ENCODE results near the gene PLOD1. TPM values are rescaled to one million over a fixed set of nuclear protein-coding genes. Genes with fewer than 3 reads are reported as not detected.
"Not testable (repeated sequence)": the region's sequence is repeated elsewhere in the genome, so short reads cannot be mapped to it uniquely, and the experiment has no call there.

PLOD1 gene
- total and polyA plus RNA-seq, 2 donors (not counting 1 experiment from before 2014, with no cell fraction given) = 10.4 to 13.4 TPM

GRCh38 chr1:11938722-11939526 lies 4.4 kb downstream of the PLOD1 start:
- H3K79me2 ChIP-seq (ENCODE audit: control insufficient read depth, insufficient read depth, low read length) = no peaks in the 10 kb centered on the region
- CTCF ChIA-PET = interaction anchor here (1.4 kb wide), 1 partner anchor 11 kb away, joined by 3 read pairs; no protein-coding TSS in a partner anchor
- H3K27me3 ChIP-seq (replicated peaks in 1 of 4; ENCODE audit: control extremely low read depth in 1 of 4, control insufficient read depth in 3 of 4, insufficient read depth in 4 of 4, low read length in 3 of 4) = no peaks in the 10 kb centered on the region
- Mint-ChIP-seq H3K4me3 (no peak overlapping the region), H3K9me3 (ENCODE audit: insufficient read depth) (no peaks in the 10 kb centered on the region), H3K27ac (no peak overlapping the region), H3K4me1 (peaks cover 8% of the 10 kb centered on the region), H3K27me3 (no peaks in the 10 kb centered on the region)
- TF ChIP-seq, protein P1, sequence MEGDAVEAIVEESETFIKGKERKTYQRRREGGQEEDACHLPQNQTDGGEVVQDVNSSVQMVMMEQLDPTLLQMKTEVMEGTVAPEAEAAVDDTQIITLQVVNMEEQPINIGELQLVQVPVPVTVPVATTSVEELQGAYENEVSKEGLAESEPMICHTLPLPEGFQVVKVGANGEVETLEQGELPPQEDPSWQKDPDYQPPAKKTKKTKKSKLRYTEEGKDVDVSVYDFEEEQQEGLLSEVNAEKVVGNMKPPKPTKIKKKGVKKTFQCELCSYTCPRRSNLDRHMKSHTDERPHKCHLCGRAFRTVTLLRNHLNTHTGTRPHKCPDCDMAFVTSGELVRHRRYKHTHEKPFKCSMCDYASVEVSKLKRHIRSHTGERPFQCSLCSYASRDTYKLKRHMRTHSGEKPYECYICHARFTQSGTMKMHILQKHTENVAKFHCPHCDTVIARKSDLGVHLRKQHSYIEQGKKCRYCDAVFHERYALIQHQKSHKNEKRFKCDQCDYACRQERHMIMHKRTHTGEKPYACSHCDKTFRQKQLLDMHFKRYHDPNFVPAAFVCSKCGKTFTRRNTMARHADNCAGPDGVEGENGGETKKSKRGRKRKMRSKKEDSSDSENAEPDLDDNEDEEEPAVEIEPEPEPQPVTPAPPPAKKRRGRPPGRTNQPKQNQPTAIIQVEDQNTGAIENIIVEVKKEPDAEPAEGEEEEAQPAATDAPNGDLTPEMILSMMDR (IDR thresholded peaks at IDR 0.05) = no peak
- TF ChIP-seq EZH2 (IDR thresholded peaks at IDR 0.05; ENCODE audit: borderline replicate concordance, insufficient read depth, low read depth, low read length, poor library complexity, severe bottlenecking) = no peak
- H3K36me3 ChIP-seq (replicated peaks in 1 of 2; ENCODE audit: control extremely low read depth in 1 of 2, control insufficient read depth in 1 of 2, extremely low read depth in 1 of 2, insufficient read depth in 2 of 2, low read length in 1 of 2) = no peaks in the 10 kb centered on the region
- no peak overlapping the region for H3K27ac ChIP-seq (ENCODE audit: low read length in 2 of 2)
- H3K4me2 ChIP-seq (replicated peaks; ENCODE audit: low read depth, low read length, poor library complexity, severe bottlenecking) = no peak overlapping the region
- no peak overlapping the region for H3K9ac ChIP-seq (ENCODE audit: low read length)
- H3K9me3 ChIP-seq (ENCODE audit: control extremely low read depth in 1 of 3, control insufficient read depth in 2 of 3, insufficient read depth in 1 of 3, low read length in 2 of 3) = no peaks in the 10 kb centered on the region
- DNase-seq (no peak), ATAC-seq (ENCODE audit: low read depth) (no peak)
- intact Hi-C loops (cut with micrococcal nuclease) = no loop called here
- H3K4me1 ChIP-seq (ENCODE audit: control insufficient read depth in 2 of 2, insufficient read depth in 2 of 2, low read length in 2 of 2) = peaks cover 8 to 11% of the 10 kb centered on the region in 2 donors
- POLR2A ChIA-PET = no interaction called here
- 97% methylated on average over 12 of the region's 15 CpGs for WGBS (ENCODE audit: insufficient coverage)
- H4K20me1 ChIP-seq (ENCODE audit: control insufficient read depth, insufficient read depth, low read length, poor library complexity, severe bottlenecking) = no peaks in the 10 kb centered on the region
- no peak overlapping the region for H3K4me3 ChIP-seq (ENCODE audit: control extremely low read depth in 1 of 5, extremely low read depth in 1 of 5, insufficient read depth in 1 of 5, low read depth in 2 of 5, low read length in 4 of 5)
- H2AFZ ChIP-seq (ENCODE audit: insufficient read depth, low read depth, low read length, poor library complexity, severe bottlenecking) = no peak overlapping the region

DNA sequence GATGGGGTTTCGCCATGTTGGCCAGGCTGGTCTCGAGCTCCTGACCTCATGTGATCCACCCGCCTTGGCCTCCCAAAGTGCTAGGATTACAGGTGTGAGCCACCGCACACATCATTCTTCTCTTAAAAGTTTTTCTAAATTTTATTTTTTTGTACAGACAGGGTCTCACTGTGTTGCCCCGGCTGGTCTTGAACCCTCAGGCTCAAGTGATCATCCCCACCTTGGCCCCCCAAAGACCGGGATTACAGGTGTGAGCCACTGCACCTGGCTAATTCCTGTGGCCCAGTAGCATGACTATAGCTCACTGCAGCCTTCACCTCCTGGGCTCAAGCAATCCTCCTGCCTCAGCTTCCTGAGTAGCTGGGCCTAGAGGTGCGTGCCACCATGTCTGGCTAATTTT lies 5.3 kb downstream of the PLOD1 start:
- H3K27me3 Mint-ChIP-seq; H3K27me3 ChIP-seq (replicated peaks in 1 of 4; ENCODE audit: control extremely low read depth in 1 of 4, control insufficient read depth in 3 of 4, insufficient read depth in 4 of 4, low read length in 3 of 4); H3K9me3 ChIP-seq (ENCODE audit: control extremely low read depth in 1 of 3, control insufficient read depth in 2 of 3, insufficient read depth in 1 of 3, low read length in 2 of 3); H3K9me3 Mint-ChIP-seq (ENCODE audit: insufficient read depth); H3K4me1 Mint-ChIP-seq; H3K36me3 ChIP-seq (replicated peaks in 1 of 2; ENCODE audit: control extremely low read depth in 1 of 2, control insufficient read depth in 1 of 2, extremely low read depth in 1 of 2, insufficient read depth in 2 of 2, low read length in 1 of 2); H4K20me1 ChIP-seq (ENCODE audit: control insufficient read depth, insufficient read depth, low read length, poor library complexity, severe bottlenecking); H3K4me3 Mint-ChIP-seq; H3K27ac ChIP-seq (ENCODE audit: low read length in 2 of 2); H3K4me3 ChIP-seq (ENCODE audit: control extremely low read depth in 1 of 5, extremely low read depth in 1 of 5, insufficient read depth in 1 of 5, low read depth in 2 of 5, low read length in 4 of 5); ATAC-seq (ENCODE audit: low read depth); DNase-seq; H3K9ac ChIP-seq (ENCODE audit: low read length); H3K27ac Mint-ChIP-seq; H2AFZ ChIP-seq (ENCODE audit: insufficient read depth, low read depth, low read length, poor library complexity, severe bottlenecking); POLR2A ChIA-PET; H3K4me2 ChIP-seq (replicated peaks; ENCODE audit: low read depth, low read length, poor library complexity, severe bottlenecking); intact Hi-C loops (cut with micrococcal nuclease); H3K79me2 ChIP-seq (ENCODE audit: control insufficient read depth, insufficient read depth, low read length); H3K4me1 ChIP-seq (ENCODE audit: control insufficient read depth in 2 of 2, insufficient read depth in 2 of 2, low read length in 2 of 2): not testable (repeated sequence)
- CTCF ChIA-PET = interaction anchor here (1.4 kb wide), 1 partner anchor 11 kb away, joined by 3 read pairs; no protein-coding TSS in a partner anchor
- 100% methylated on average over 4 of the region's 7 CpGs for WGBS (ENCODE audit: insufficient coverage)

Data from B cell (primary cell).